ENCODE measurements around the gene FUT3. TPM values are rescaled to one million over a fixed set of nuclear protein-coding genes. Genes with fewer than 3 reads are reported as not detected.

The FUT3 gene
- 10 to 100 TPM in 2 of 6 donors, 1 to 10 TPM in 4; 3.3 to 13.9 (median 5.7) TPM for total RNA-seq
- 10 to 100 TPM in 1 of 2 donors, 1 to 10 TPM in 1; 9.7 to 12.0 TPM for polyA plus RNA-seq

GRCh38 chr19:5851302-5851701 lies at the start of gene FUT3:
FUT3 (minus strand) TSS chr19:5851449.
- no peaks in the 10 kb centered on the region for H3K9me3 ChIP-seq
- H3K4me3 ChIP-seq, result peak within 1 kb of the TSS in 1 of 4 donors; percentile 10
- ATAC-seq (peak; percentile 59 to 88 (median 82)), FAIRE-seq (no peak), DNase-seq (peak in 3 of 6 donors; percentile 38 to 48 (median 38))
- H3K36me3 ChIP-seq, result no peaks in the 10 kb centered on the region
- no peaks in the 10 kb centered on the region for H3K4me1 ChIP-seq
- 51 to 56% methylated on average over 10 of the region's 10 CpGs for WGBS, 2 donors
- TF ChIP-seq CTCF (IDR thresholded peaks at IDR 0.05), result no peak
- intact Hi-C loops (cut with DNase I), result no loop called here
- H3K27ac ChIP-seq, result peak within 1 kb of the TSS; percentile 55 to 89 (median 75)
- no peaks in the 10 kb centered on the region for H3K27me3 ChIP-seq

GRCh38 chr19:5900976-5901375 lies 49.7 kb upstream of the FUT3 start:
- FAIRE-seq (no peak), DNase-seq (peak in 1 of 6 donors; percentile 12), ATAC-seq (no peak)
- Histone ChIP-seq H3K27ac (no peak overlapping the region), H3K27me3 (no peaks in the 10 kb centered on the region), H3K4me3 (no peak overlapping the region), H3K36me3 (peaks cover 0 to 8% (median 3%) of the 10 kb centered on the region in 3 donors), H3K4me1 (peaks cover 4 to 12% (median 5%) of the 10 kb centered on the region in 3 donors), H3K9me3 (no peaks in the 10 kb centered on the region)
- intact Hi-C loops (cut with DNase I), result no loop called here
- WGBS, 2 donors, result 87 to 93% methylated on average over 8 of the region's 8 CpGs
- TF ChIP-seq CTCF (IDR thresholded peaks at IDR 0.05), result no peak

GRCh38 chr19:5899728-5900526 lies 48.7 kb upstream of the FUT3 start:
- Histone ChIP-seq H3K9me3 (no peaks in the 10 kb centered on the region), H3K4me1 (peaks cover 0 to 5% (median 4%) of the 10 kb centered on the region in 3 donors), H3K4me3 (no peak overlapping the region), H3K27ac (no peak overlapping the region), H3K36me3 (peaks cover 0 to 16% (median 12%) of the 10 kb centered on the region in 3 donors), H3K27me3 (no peaks in the 10 kb centered on the region)
- ATAC-seq (no peak), FAIRE-seq (no peak), DNase-seq (peak in 1 of 6 donors; percentile 19)
- WGBS, 2 donors, result 84 to 95% methylated on average over 13 of the region's 13 CpGs
- TF ChIP-seq CTCF (IDR thresholded peaks at IDR 0.05), result no peak
- intact Hi-C loops (cut with DNase I), result loop anchor here in 1 of 3 donors (5.0 kb wide), 1 partner anchor 88 kb away; no protein-coding TSS in a partner anchor

GRCh38 chr19:5897189-5897969 lies 46.1 kb upstream of the FUT3 start:
- intact Hi-C loops (cut with DNase I), result loop anchor here in 1 of 3 donors (5.0 kb wide), 1 partner anchor 85 kb away; no protein-coding TSS in a partner anchor
- 94 to 96% methylated on average over 30 of the region's 30 CpGs for WGBS, 2 donors
- FAIRE-seq (no peak), ATAC-seq (no peak), DNase-seq (no peak)
- Histone ChIP-seq H3K27me3 (no peaks in the 10 kb centered on the region), H3K4me3 (no peak overlapping the region), H3K9me3 (no peaks in the 10 kb centered on the region), H3K4me1 (no peaks in the 10 kb centered on the region), H3K36me3 (peaks cover 0 to 16% (median 12%) of the 10 kb centered on the region in 3 donors), H3K27ac (no peak overlapping the region)
- TF ChIP-seq CTCF (IDR thresholded peaks at IDR 0.05), result no peak
